IMR-90 (cell line): ENCODE measurements around the gene HOXB7. TPM values are rescaled to one million over a fixed set of nuclear protein-coding genes. Genes with fewer than 3 reads are reported as not detected.

Experiments
- ATAC-seq: fragments of 200-7000 bp; cut with Tn5 transposase; 2 replicates; pipeline ENCODE4 v1.9.1; 2020; ENCODE audit warnings: low read depth, mild to moderate bottlenecking, moderate library complexity
- BruUV-seq: library from RNA; stranded (reverse); fragments of 400-500 nt; replicated peaks from 2 replicates; lab custom pipeline; 2021; lab: Mats Ljungman, UMichigan
- CTCF ChIA-PET: fragments of 300-600 bp; formaldehyde crosslinking; extraction: SDS; loops from one replicate; lab custom pipeline; 2021; ENCODE audit warnings: antibody characterized with exemption; lab: Yijun Ruan, JAX
- POLR2A ChIA-PET: fragments of 300-600 bp; sonication (Branson Sonifier 250); formaldehyde crosslinking; loops from one replicate; lab custom pipeline; 2022; ENCODE audit warnings: antibody characterized with exemption; ENCODE audit not compliant: unreplicated experiment; lab: Charles Lee
- DNase-seq: peaks from one replicate; pipeline ENCODE4 v3.0.0; 2013
- H2AFZ ChIP-seq: replicated peaks from 2 replicates; pipeline ENCODE3; 2013; ENCODE audit warnings: low read length, mild to moderate bottlenecking; ENCODE audit not compliant: poor library complexity
- H2AK5ac ChIP-seq: 2 replicates; pipeline ENCODE4 v1.6.1; 2013; ENCODE audit warnings: low read depth, low read length, inconsistent platforms
- H2AK9ac ChIP-seq: replicated peaks from 2 replicates; pipeline ENCODE3; 2013; ENCODE audit warnings: mild to moderate bottlenecking, low read depth, low read length, moderate library complexity; ENCODE audit not compliant: poor library complexity
- H2BK120ac ChIP-seq: 2 replicates; pipeline ENCODE4 v1.6.1; 2013; ENCODE audit warnings: low read depth, low read length, inconsistent platforms
- H2BK15ac ChIP-seq: 3 replicates; pipeline ENCODE4 v1.6.1; 2013; ENCODE audit warnings: low read depth, low read length, inconsistent platforms
- H2BK20ac ChIP-seq: 2 replicates; pipeline ENCODE4 v1.6.1; 2013; ENCODE audit warnings: low read depth, mild to moderate bottlenecking, inconsistent platforms, low read length, moderate library complexity
- H2BK5ac ChIP-seq: 2 replicates; pipeline ENCODE4 v1.6.1; 2013; ENCODE audit warnings: mild to moderate bottlenecking, low read depth, low read length, inconsistent platforms; ENCODE audit not compliant: poor library complexity, severe bottlenecking
- H3K14ac ChIP-seq: replicated peaks from 2 replicates; pipeline ENCODE4 v1.6.1; 2013; ENCODE audit warnings: low read depth, low read length, inconsistent platforms
- H3K18ac ChIP-seq: 2 replicates; pipeline ENCODE4 v1.6.1; 2013; ENCODE audit warnings: low read depth, low read length, control low read depth
- H3K23ac ChIP-seq: 2 replicates; pipeline ENCODE4 v1.6.1; 2013; ENCODE audit warnings: low read depth, low read length, inconsistent platforms
- H3K27ac ChIP-seq: 2 replicates; pipeline ENCODE4 v1.5.1; 2013; ENCODE audit warnings: mild to moderate bottlenecking, control low read depth, low read length; ENCODE audit not compliant: insufficient read depth
- H3K27me3 ChIP-seq: 2 replicates; pipeline ENCODE4 v1.6.1; 2013; ENCODE audit warnings: low read length; ENCODE audit not compliant: control insufficient read depth, insufficient read depth
- H3K36me3 ChIP-seq: 2 replicates; pipeline ENCODE4 v1.6.1; 2013; ENCODE audit warnings: low read length, mixed read lengths; ENCODE audit not compliant: control insufficient read depth, insufficient read depth
- H3K4ac ChIP-seq: 2 replicates; pipeline ENCODE4 v1.6.1; 2013; ENCODE audit warnings: low read depth, low read length, inconsistent platforms
- H3K4me1 ChIP-seq: 2 replicates; pipeline ENCODE4 v1.6.1; 2013; ENCODE audit warnings: low read length, mixed read lengths; ENCODE audit not compliant: control insufficient read depth, insufficient read depth
- H3K4me2 ChIP-seq: 2 replicates; pipeline ENCODE4 v1.6.1; 2013; ENCODE audit warnings: low read depth, mild to moderate bottlenecking, control low read depth, low read length, moderate library complexity
- H3K4me3 ChIP-seq: 2 replicates; pipeline ENCODE4 v1.5.1; 2013; ENCODE audit warnings: low read depth, mild to moderate bottlenecking, control low read depth, low read length, moderate library complexity; ENCODE audit not compliant: insufficient read depth
- H3K56ac ChIP-seq: 2 replicates; pipeline ENCODE4 v1.6.1; 2013; ENCODE audit warnings: low read length, inconsistent platforms; ENCODE audit not compliant: insufficient read depth; ENCODE audit errors: extremely low read depth
- H3K79me1 ChIP-seq, 2 experiments: 2 replicates each; pipeline ENCODE4 v1.6.1; 2013; ENCODE audit warnings: low read length in 2 of 2, inconsistent platforms in 1 of 2, low read depth in 1 of 2
- H3K9ac ChIP-seq: 2 replicates; pipeline ENCODE4 v1.6.1; 2013; ENCODE audit warnings: low read depth, low read length, control low read depth
- H3K9me1 ChIP-seq: 2 replicates; pipeline ENCODE4 v1.6.1; 2013; ENCODE audit warnings: low read length, inconsistent platforms; ENCODE audit not compliant: insufficient read depth
- H3K9me3 ChIP-seq: 2 replicates; pipeline ENCODE4 v1.6.1; 2013; ENCODE audit warnings: low read length; ENCODE audit not compliant: control insufficient read depth, insufficient read depth
- H4K20me1 ChIP-seq: 2 replicates; pipeline ENCODE4 v1.6.1; 2013; ENCODE audit warnings: low read length, inconsistent platforms; ENCODE audit not compliant: insufficient read depth
- H4K5ac ChIP-seq: 2 replicates; pipeline ENCODE4 v1.6.1; 2013; ENCODE audit warnings: mild to moderate bottlenecking, low read depth, low read length, control low read depth
- H4K8ac ChIP-seq, 2 experiments: 2 replicates each; pipeline ENCODE4 v1.6.1; 2013; ENCODE audit warnings: low read depth in 2 of 2, low read length in 2 of 2, control low read depth in 1 of 2, inconsistent platforms in 1 of 2
- H4K91ac ChIP-seq: 2 replicates; pipeline ENCODE4 v1.6.1; 2013; ENCODE audit warnings: low read depth, low read length, inconsistent platforms; ENCODE audit not compliant: insufficient read depth
- BHLHE40 ChIP-seq: fragments of 150-350 bp; IDR thresholded peaks from 2 replicates; pipeline ENCODE4 v1.6.1; 2016; ENCODE audit warnings: mild to moderate bottlenecking, low read depth, low read length
- CEBPB ChIP-seq: IDR thresholded peaks from 2 replicates; pipeline ENCODE4 v1.6.1; 2012; ENCODE audit warnings: low read depth, low read length, improper control_type of control experiment
- CHD1 ChIP-seq: IDR thresholded peaks from 2 replicates; pipeline ENCODE4 v1.6.1; 2012; ENCODE audit warnings: low read depth, low read length, improper control_type of control experiment
- ELK1 ChIP-seq: fragments of 150-350 bp; IDR thresholded peaks from 2 replicates; pipeline ENCODE4 v1.6.1; 2016; ENCODE audit warnings: low read depth, mild to moderate bottlenecking, low read length, moderate library complexity, borderline replicate concordance
- FOS ChIP-seq: fragments of 150-350 bp; IDR thresholded peaks from 2 replicates; pipeline ENCODE4 v1.6.1; 2016; ENCODE audit warnings: low read depth, low read length
- MAFK ChIP-seq: IDR thresholded peaks from 2 replicates; pipeline ENCODE4 v1.6.1; 2012; ENCODE audit warnings: low read depth, low read length, improper control_type of control experiment
- MAZ ChIP-seq: IDR thresholded peaks from 2 replicates; pipeline ENCODE4 v1.6.1; 2012; ENCODE audit warnings: low read depth, mild to moderate bottlenecking, low read length, improper control_type of control experiment, moderate library complexity, borderline replicate concordance
- MXI1 ChIP-seq: IDR thresholded peaks from 2 replicates; pipeline ENCODE4 v1.6.1; 2012; ENCODE audit warnings: low read depth, mild to moderate bottlenecking, low read length, moderate library complexity, borderline replicate concordance
- NFE2L2 ChIP-seq: fragments of 150-350 bp; IDR thresholded peaks from 2 replicates; pipeline ENCODE4 v1.6.1; 2016; ENCODE audit warnings: low read depth, mild to moderate bottlenecking, low read length
- POLR2A ChIP-seq: IDR thresholded peaks from 2 replicates; pipeline ENCODE4 v1.6.1; 2012; ENCODE audit warnings: mild to moderate bottlenecking, low read depth, low read length
- RAD21 ChIP-seq: IDR thresholded peaks from 2 replicates; pipeline ENCODE4 v1.6.1; 2012; ENCODE audit warnings: low read length, improper control_type of control experiment
- RCOR1 ChIP-seq: IDR thresholded peaks from 2 replicates; pipeline ENCODE4 v1.6.1; 2012; ENCODE audit warnings: mild to moderate bottlenecking, low read length, improper control_type of control experiment; ENCODE audit not compliant: insufficient replicate concordance
- RFX5 ChIP-seq: IDR thresholded peaks from 2 replicates; pipeline ENCODE4 v1.8.0; 2012; ENCODE audit warnings: low read depth, mild to moderate bottlenecking, low read length, moderate library complexity
- SMC3 ChIP-seq: fragments of 150-350 bp; IDR thresholded peaks from 2 replicates; pipeline ENCODE4 v1.6.1; 2016; ENCODE audit warnings: low read depth, mild to moderate bottlenecking, antibody characterized with exemption, low read length, moderate library complexity
- WGBS, 2 experiments: methylation state at CpG; one replicate each; pipeline versions ENCODE4 v1.1.5 to v1.1.7; 2013; ENCODE audit warnings: missing lambda C conversion rate in 2 of 2; ENCODE audit not compliant: insufficient read length in 1 of 2; ENCODE audit errors: extremely low coverage in 2 of 2; 5-methylcytosine and 5-hydroxymethylcytosine counted together
- dilution Hi-C: fragments of 300-500 bp; cut with HindIII; formaldehyde crosslinking; loops from one replicate; pipeline ENCODE4 v1.14.3; 2018; ENCODE audit warnings: low sequenced_read_pairs; ENCODE audit not compliant: unreplicated experiment
- in situ Hi-C: fragments of 300-500 bp; cut with MboI; formaldehyde crosslinking; loops from 3 replicates; pipeline ENCODE4 v1.14.3; 2019; ENCODE audit warnings: low sequenced_read_pairs, inconsistent platforms, mixed read lengths
- intact Hi-C: fragments of 100-400 bp; cut with micrococcal nuclease; formaldehyde crosslinking; loops from 2 replicates; pipeline ENCODE4 v1.10.0; 2022
- polyA plus RNA-seq, 3 experiments: library from polyadenylated mRNA; depleted of rRNA; stranded (reverse); fragments of >200 nt; gene quantifications; 2 replicates each; pipeline ENCODE4 v1.2.3, GENCODE V29; 2012; ENCODE audit warnings: low replicate concordance in 1 of 3
- total RNA-seq: library from RNA; depleted of rRNA; stranded (reverse); fragments of >200 nt; gene quantifications from 2 replicates; pipeline ENCODE4 v1.2.3, GENCODE V29; 2012
- TF ChIP-seq, protein P1 (sequence below): fragments of 150-350 bp; IDR thresholded peaks from 2 replicates; pipeline ENCODE4 v1.6.1; 2017; ENCODE audit warnings: mild to moderate bottlenecking, antibody characterized with exemption, low read length, low read depth
- TF ChIP-seq, protein P2 (sequence below): conservative IDR thresholded peaks from 2 replicates; pipeline ENCODE4 v1.5.1; 2012; ENCODE audit warnings: mild to moderate bottlenecking, low read depth, low read length, improper control_type of control experiment

Gene HOXB7
- total and polyA plus RNA-seq, 2 of the 4 experiments (the other 2 are of a cell fraction), result 1.8 to 6.7 TPM

- WGBS, 2 experiments, result no CpG with 5 or more reads among the region's 5 CpGs
- ATAC-seq, result no peak
- H2BK120ac ChIP-seq, result no peak overlapping the region
Measured at GRCh38 chr17:48624118-48624517, 13.3 kb upstream of the HOXB7 start.

More at GRCh38 chr17:48624118-48624517, 13.3 kb upstream of the HOXB7 start:
- H3K23ac ChIP-seq, result no peak overlapping the region
- no peak overlapping the region for H3K14ac ChIP-seq
- H3K4me1 ChIP-seq, result no peaks in the 10 kb centered on the region; the same call in 1 of the 2 replicates
- no peak overlapping the region for H3K27ac ChIP-seq
- peaks cover 12% of the 10 kb centered on the region; the same call in 1 of the 2 replicates for H4K20me1 ChIP-seq
- POLR2A ChIA-PET, result no interaction called here
- intact Hi-C loops, result no loop called here
- no peak overlapping the region for H2BK5ac ChIP-seq
- no peak overlapping the region for H3K4me2 ChIP-seq
- H2AFZ ChIP-seq, result no peak overlapping the region
- H3K56ac ChIP-seq, result no peak overlapping the region
- in situ Hi-C loops, result loop anchor here (10.0 kb wide), 1 partner anchor 459 kb away; no protein-coding TSS in a partner anchor
- H3K18ac ChIP-seq, result no peak overlapping the region
- dilution Hi-C loops, result no loop called here
- BruUV-seq, result no TSS peak
- CTCF ChIA-PET, result interaction anchor here (1.1 kb wide), 1 partner anchor 288 kb away, joined by 3 read pairs; no protein-coding TSS in a partner anchor
- H2BK15ac ChIP-seq, result no peak overlapping the region
- no peak overlapping the region for H4K91ac ChIP-seq
- no peak overlapping the region for H2AK5ac ChIP-seq
- no peak overlapping the region for H3K4me3 ChIP-seq
- H2AK9ac ChIP-seq, result no peak overlapping the region
- H3K4ac ChIP-seq, result no peak overlapping the region
- no peak for DNase-seq
- peaks cover 14% of the 10 kb centered on the region for H3K9me3 ChIP-seq
- no peaks in the 10 kb centered on the region for H3K79me1 ChIP-seq
- H3K9me1 ChIP-seq, result no peaks in the 10 kb centered on the region; the same call in 1 of the 2 replicates
- H3K27me3 ChIP-seq, result peaks cover 99% of the 10 kb centered on the region
- no peak overlapping the region for H3K9ac ChIP-seq
- no peak overlapping the region for H4K5ac ChIP-seq
- TF ChIP-seq, protein P1, sequence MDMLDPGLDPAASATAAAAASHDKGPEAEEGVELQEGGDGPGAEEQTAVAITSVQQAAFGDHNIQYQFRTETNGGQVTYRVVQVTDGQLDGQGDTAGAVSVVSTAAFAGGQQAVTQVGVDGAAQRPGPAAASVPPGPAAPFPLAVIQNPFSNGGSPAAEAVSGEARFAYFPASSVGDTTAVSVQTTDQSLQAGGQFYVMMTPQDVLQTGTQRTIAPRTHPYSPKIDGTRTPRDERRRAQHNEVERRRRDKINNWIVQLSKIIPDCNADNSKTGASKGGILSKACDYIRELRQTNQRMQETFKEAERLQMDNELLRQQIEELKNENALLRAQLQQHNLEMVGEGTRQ, result no peak
- TF ChIP-seq RFX5, result no peak
- no peak for TF ChIP-seq ELK1
- no peak for TF ChIP-seq POLR2A
- no peak for TF ChIP-seq SMC3
- no peak for TF ChIP-seq BHLHE40
- no peak for TF ChIP-seq NFE2L2
- no peak for TF ChIP-seq CEBPB
- TF ChIP-seq MAFK, result no peak
- no peak for TF ChIP-seq MAZ
- TF ChIP-seq MXI1, result no peak
- no peak for TF ChIP-seq RAD21
- no peak for TF ChIP-seq CHD1
- TF ChIP-seq, protein P2, sequence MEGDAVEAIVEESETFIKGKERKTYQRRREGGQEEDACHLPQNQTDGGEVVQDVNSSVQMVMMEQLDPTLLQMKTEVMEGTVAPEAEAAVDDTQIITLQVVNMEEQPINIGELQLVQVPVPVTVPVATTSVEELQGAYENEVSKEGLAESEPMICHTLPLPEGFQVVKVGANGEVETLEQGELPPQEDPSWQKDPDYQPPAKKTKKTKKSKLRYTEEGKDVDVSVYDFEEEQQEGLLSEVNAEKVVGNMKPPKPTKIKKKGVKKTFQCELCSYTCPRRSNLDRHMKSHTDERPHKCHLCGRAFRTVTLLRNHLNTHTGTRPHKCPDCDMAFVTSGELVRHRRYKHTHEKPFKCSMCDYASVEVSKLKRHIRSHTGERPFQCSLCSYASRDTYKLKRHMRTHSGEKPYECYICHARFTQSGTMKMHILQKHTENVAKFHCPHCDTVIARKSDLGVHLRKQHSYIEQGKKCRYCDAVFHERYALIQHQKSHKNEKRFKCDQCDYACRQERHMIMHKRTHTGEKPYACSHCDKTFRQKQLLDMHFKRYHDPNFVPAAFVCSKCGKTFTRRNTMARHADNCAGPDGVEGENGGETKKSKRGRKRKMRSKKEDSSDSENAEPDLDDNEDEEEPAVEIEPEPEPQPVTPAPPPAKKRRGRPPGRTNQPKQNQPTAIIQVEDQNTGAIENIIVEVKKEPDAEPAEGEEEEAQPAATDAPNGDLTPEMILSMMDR, result no peak
- TF ChIP-seq FOS, result no peak
- TF ChIP-seq RCOR1, result no peak
- H2BK20ac ChIP-seq, result no peak overlapping the region
- no peak overlapping the region for H4K8ac ChIP-seq
- H3K36me3 ChIP-seq, result no peaks in the 10 kb centered on the region
